PC-3 (cell line): Measurements from ENCODE around the gene FSTL5.

Experiments
- EZH2 ChIP-seq: fragments of 300-600 bp; sonication (generic); IDR thresholded peaks from one replicate; pipeline ENCODE4 v1.6.1; 2017; ENCODE audit warnings: antibody characterized with exemption, mild to moderate bottlenecking, low read length; ENCODE audit not compliant: unreplicated experiment
- EZH2phosphoT487 ChIP-seq: fragments of 300-600 bp; sonication (generic); IDR thresholded peaks from 2 replicates; pipeline ENCODE4 v1.6.1; 2018; ENCODE audit warnings: mild to moderate bottlenecking, antibody characterized with exemption, low read length, borderline replicate concordance
- TF ChIP-seq, protein P1 (sequence below): fragments of 300-600 bp; sonication (generic); conservative IDR thresholded peaks from 2 replicates; pipeline ENCODE4 v1.5.1; 2017; ENCODE audit warnings: antibody characterized with exemption, low read depth, mild to moderate bottlenecking, low read length

DNA sequence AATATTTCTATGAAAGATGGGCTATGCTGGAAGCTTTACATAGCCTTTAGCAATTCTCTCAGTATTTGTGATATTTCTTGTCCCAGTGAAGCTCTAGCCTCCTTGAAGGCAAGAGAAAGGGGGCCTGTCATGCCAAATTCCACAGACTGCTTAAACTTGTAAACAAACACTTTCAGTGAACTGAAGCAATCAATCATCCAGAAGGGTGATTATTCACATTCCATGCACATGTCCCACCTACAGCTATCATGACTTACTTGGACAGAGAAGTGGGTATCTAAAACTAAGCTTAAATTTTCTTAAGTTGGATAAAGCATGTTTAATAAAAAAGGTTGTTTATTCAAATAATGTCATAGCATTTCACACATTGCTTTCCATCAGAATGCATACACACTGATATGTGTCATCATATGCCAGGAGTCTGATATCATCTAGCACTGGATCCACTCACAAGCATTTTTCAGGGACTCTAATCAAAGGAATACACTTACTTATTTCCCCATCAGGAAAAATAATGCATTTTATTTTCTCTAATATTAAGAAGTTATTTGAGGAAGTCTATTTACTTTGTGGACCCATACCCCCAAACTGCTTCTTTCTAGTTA lies 1.2 kb upstream of the FSTL5 start:
- TF ChIP-seq, protein P1, sequence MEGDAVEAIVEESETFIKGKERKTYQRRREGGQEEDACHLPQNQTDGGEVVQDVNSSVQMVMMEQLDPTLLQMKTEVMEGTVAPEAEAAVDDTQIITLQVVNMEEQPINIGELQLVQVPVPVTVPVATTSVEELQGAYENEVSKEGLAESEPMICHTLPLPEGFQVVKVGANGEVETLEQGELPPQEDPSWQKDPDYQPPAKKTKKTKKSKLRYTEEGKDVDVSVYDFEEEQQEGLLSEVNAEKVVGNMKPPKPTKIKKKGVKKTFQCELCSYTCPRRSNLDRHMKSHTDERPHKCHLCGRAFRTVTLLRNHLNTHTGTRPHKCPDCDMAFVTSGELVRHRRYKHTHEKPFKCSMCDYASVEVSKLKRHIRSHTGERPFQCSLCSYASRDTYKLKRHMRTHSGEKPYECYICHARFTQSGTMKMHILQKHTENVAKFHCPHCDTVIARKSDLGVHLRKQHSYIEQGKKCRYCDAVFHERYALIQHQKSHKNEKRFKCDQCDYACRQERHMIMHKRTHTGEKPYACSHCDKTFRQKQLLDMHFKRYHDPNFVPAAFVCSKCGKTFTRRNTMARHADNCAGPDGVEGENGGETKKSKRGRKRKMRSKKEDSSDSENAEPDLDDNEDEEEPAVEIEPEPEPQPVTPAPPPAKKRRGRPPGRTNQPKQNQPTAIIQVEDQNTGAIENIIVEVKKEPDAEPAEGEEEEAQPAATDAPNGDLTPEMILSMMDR = no peak
- TF ChIP-seq EZH2 = no peak
- no peak for TF ChIP-seq EZH2phosphoT487
